Keratinocyte (primary cell): ENCODE results near the gene ZP1. TPM values are rescaled to one million over a fixed set of nuclear protein-coding genes. Genes with fewer than 3 reads are reported as not detected.

Experiments used
- DNase-seq: peaks from one replicate; pipeline ENCODE4 v3.0.0-alpha.2; 2011; ENCODE audit warnings: low read depth, missing footprints, low spot score
- FAIRE-seq: peaks from 2 replicates; lab custom pipeline; 2011; peaks lifted over from hg19 to GRCh38; lab: Jason Lieb, UNC
- H2AFZ ChIP-seq: 2 replicates; pipeline ENCODE4 v1.6.0; 2012; ENCODE audit warnings: low read length, control low read depth, inconsistent platforms; ENCODE audit not compliant: control insufficient read depth
- H3K27ac ChIP-seq: 2 replicates; pipeline ENCODE4 v1.5.1; 2011; ENCODE audit warnings: low read length; ENCODE audit not compliant: control insufficient read depth, insufficient read depth
- H3K27me3 ChIP-seq: 3 replicates; pipeline ENCODE4 v1.6.0; 2011; ENCODE audit warnings: low read length; ENCODE audit not compliant: control insufficient read depth, insufficient read depth; ENCODE audit errors: extremely low read depth
- H3K36me3 ChIP-seq, 2 experiments: 2 replicates in 1 of 2; 3 replicates in 1 of 2; pipeline ENCODE4 v1.5.1; 2011; ENCODE audit warnings: low read length in 2 of 2, mild to moderate bottlenecking in 1 of 2; ENCODE audit not compliant: control insufficient read depth in 2 of 2, insufficient read depth in 2 of 2; ENCODE audit errors: extremely low read depth in 1 of 2
- H3K4me1 ChIP-seq: 3 replicates; pipeline ENCODE4 v1.5.1; 2011; ENCODE audit warnings: low read length; ENCODE audit not compliant: control insufficient read depth, insufficient read depth; ENCODE audit errors: extremely low read depth
- H3K4me2 ChIP-seq: 3 replicates; pipeline ENCODE4 v1.6.0; 2011; ENCODE audit warnings: low read depth, low read length; ENCODE audit not compliant: control insufficient read depth, insufficient read depth; ENCODE audit errors: extremely low read depth
- H3K4me3 ChIP-seq, 3 experiments: fragments of 200-600 bp in 1 of 3; sonication (generic) in 1 of 3; 2 replicates in 2 of 3; 3 replicates in 1 of 3; pipeline ENCODE4 v1.5.1; 2011 to 2016; ENCODE audit warnings: low read length in 3 of 3, mild to moderate bottlenecking in 3 of 3, control low read depth in 2 of 3, inconsistent platforms in 1 of 3, low read depth in 1 of 3, mixed read lengths in 1 of 3, mixed run types in 1 of 3, moderate library complexity in 1 of 3; ENCODE audit not compliant: control insufficient read depth in 2 of 3, insufficient read depth in 2 of 3; ENCODE audit errors: extremely low read depth in 1 of 3
- H3K79me2 ChIP-seq: 2 replicates; pipeline ENCODE4 v1.6.0; 2012; ENCODE audit warnings: low read length; ENCODE audit not compliant: control insufficient read depth, insufficient read depth
- H3K9ac ChIP-seq: 3 replicates; pipeline ENCODE4 v1.6.0; 2011; ENCODE audit warnings: low read length; ENCODE audit not compliant: control insufficient read depth, insufficient read depth; ENCODE audit errors: extremely low read depth
- H3K9me1 ChIP-seq: 3 replicates; pipeline ENCODE4 v1.6.0; 2011; ENCODE audit warnings: low read length; ENCODE audit not compliant: control insufficient read depth, insufficient read depth; ENCODE audit errors: extremely low read depth
- H3K9me3 ChIP-seq: 2 replicates; pipeline ENCODE4 v1.5.1; 2012; ENCODE audit warnings: low read depth, low read length; ENCODE audit not compliant: control insufficient read depth
- H4K20me1 ChIP-seq: 3 replicates; pipeline ENCODE4 v1.6.0; 2011; ENCODE audit warnings: low read length; ENCODE audit not compliant: control insufficient read depth, insufficient read depth; ENCODE audit errors: extremely low read depth
- CTCF ChIP-seq, 3 experiments: IDR thresholded peaks in 1 of 3; conservative IDR thresholded peaks in 1 of 3; optimal IDR thresholded peaks in 1 of 3; 2 replicates in 2 of 3; 3 replicates in 1 of 3; pipeline versions ENCODE3 to v1.5.1; 2011; ENCODE audit warnings: low read length in 3 of 3, mild to moderate bottlenecking in 3 of 3, moderate library complexity in 2 of 3, control low read depth in 1 of 3, inconsistent platforms in 1 of 3; ENCODE audit not compliant: insufficient read depth in 2 of 3; ENCODE audit errors: extremely low read depth in 1 of 3
- EZH2 ChIP-seq: IDR thresholded peaks from one replicate; pipeline ENCODE4 v1.6.1; 2012; ENCODE audit warnings: inconsistent platforms, mild to moderate bottlenecking, low read length, moderate library complexity
- dilution Hi-C: fragments of 300-500 bp; cut with MboI; formaldehyde crosslinking; loops from one replicate; pipeline ENCODE4 v1.7.0; 2020; ENCODE audit warnings: low sequenced_read_pairs; ENCODE audit not compliant: extremely low pct_ligation_motif_present
- polyA plus RNA-seq, 5 experiments: library from polyadenylated mRNA; depleted of rRNA in 3 of 5; stranded (reverse) in 3 of 5; stranded (forward) in 1 of 5; unstranded in 1 of 5; fragments of >200 nt; gene quantifications; 1 replicate in 1 of 5; 2 replicates in 3 of 5; 3 replicates in 1 of 5; pipeline versions ENCODE4 v1.2.1 to v1.2.3, GENCODE V29; 2011 to 2012; ENCODE audit warnings: missing spikeins in 2 of 5, low read depth in 1 of 5, low replicate concordance in 1 of 5

The ZP1 gene
- polyA plus RNA-seq, 1 donor (not counting 4 experiments of a cell fraction or from before 2014, with no cell fraction given) = not detected

- Histone ChIP-seq H3K27ac (no peak overlapping the region), H3K36me3 (no peaks in the 10 kb centered on the region), H3K27me3 (no peaks in the 10 kb centered on the region), H3K4me3 (no peak overlapping the region), H3K9ac (no peak overlapping the region), H4K20me1 (no peaks in the 10 kb centered on the region), H3K4me1 (no peaks in the 10 kb centered on the region), H3K9me1 (no peaks in the 10 kb centered on the region), H2AFZ (no peak overlapping the region), H3K9me3 (no peaks in the 10 kb centered on the region), H3K4me2 (no peak overlapping the region), H3K79me2 (no peaks in the 10 kb centered on the region)
- FAIRE-seq (no peak), DNase-seq (no peak)
- no peak for TF ChIP-seq EZH2
- no peak for TF ChIP-seq CTCF (optimal IDR thresholded peaks at IDR 0.05 in 1 of 3, IDR thresholded peaks at IDR 0.05 in 1 of 3, conservative IDR thresholded peaks at IDR 0.05 in 1 of 3; ENCODE audit: extremely low read depth in 1 of 3, insufficient read depth in 2 of 3, low read length in 3 of 3)
- dilution Hi-C loops = no loop called here
Observed at GRCh38 chr11:60868682-60869450, 1.5 kb downstream of the ZP1 start.

GRCh38 chr11:60869451-60869825 is 2.1 kb downstream of the ZP1 start:
- H3K4me2 ChIP-seq = no peak overlapping the region
- no peak overlapping the region for H2AFZ ChIP-seq
- FAIRE-seq (no peak), DNase-seq (no peak)
- no peak overlapping the region for H3K27ac ChIP-seq
- no peak overlapping the region for H3K9ac ChIP-seq
- no peaks in the 10 kb centered on the region for H4K20me1 ChIP-seq
- dilution Hi-C loops = no loop called here
- H3K27me3 ChIP-seq = no peaks in the 10 kb centered on the region
- H3K4me3 ChIP-seq = no peak overlapping the region
- TF ChIP-seq CTCF (optimal IDR thresholded peaks at IDR 0.05 in 1 of 3, IDR thresholded peaks at IDR 0.05 in 1 of 3, conservative IDR thresholded peaks at IDR 0.05 in 1 of 3; ENCODE audit: extremely low read depth in 1 of 3, insufficient read depth in 2 of 3, low read length in 3 of 3) (no peak), EZH2 (no peak)
- H3K79me2 ChIP-seq = no peaks in the 10 kb centered on the region
- no peaks in the 10 kb centered on the region for H3K9me1 ChIP-seq
- no peaks in the 10 kb centered on the region for H3K36me3 ChIP-seq
- no peaks in the 10 kb centered on the region for H3K9me3 ChIP-seq
- H3K4me1 ChIP-seq = no peaks in the 10 kb centered on the region
